CD14-positive monocyte (primary cell): ENCODE data around the gene CACNA1S. TPM values are rescaled to one million over a fixed set of nuclear protein-coding genes. Genes with fewer than 3 reads are reported as not detected.
A peak's percentile ranks its signal among the peaks of the same experiment; 100 is the strongest.

Source experiments
- DNase-seq, 3 donors: peaks; one replicate each; pipeline ENCODE4 v3.0.0-alpha.2; 2011 to 2022
- H2AFZ ChIP-seq: 2 replicates; pipeline ENCODE4 v1.6.0; 2012; ENCODE audit warnings: mild to moderate bottlenecking, low read depth, low read length, inconsistent platforms; ENCODE audit not compliant: insufficient read depth, poor library complexity, severe bottlenecking
- H3K27ac ChIP-seq, 2 donors: 1 replicate in 1 of 2; 2 replicates in 1 of 2; pipeline ENCODE4 v1.5.1; 2012 to 2013; ENCODE audit warnings: low read length in 2 of 2, control low read depth in 1 of 2, inconsistent platforms in 1 of 2, low read depth in 1 of 2, mild to moderate bottlenecking in 1 of 2
- H3K27me3 ChIP-seq, 2 donors: one replicate each; pipeline versions ENCODE4 v1.6.0 to v1.6.1; 2011 to 2013; ENCODE audit warnings: low read length in 2 of 2; ENCODE audit not compliant: control insufficient read depth in 2 of 2, insufficient read depth in 2 of 2
- H3K36me3 ChIP-seq, 2 donors: replicated peaks in 1 of 2; 1 replicate in 1 of 2; 2 replicates in 1 of 2; pipeline versions ENCODE4 v1.5.1 to v1.6.1; 2012 to 2013; ENCODE audit warnings: low read length in 2 of 2, control low read depth in 1 of 2, inconsistent platforms in 1 of 2, mild to moderate bottlenecking in 1 of 2; ENCODE audit not compliant: insufficient read depth in 2 of 2, control insufficient read depth in 1 of 2
- H3K4me1 ChIP-seq, 2 donors: 1 replicate in 1 of 2; 2 replicates in 1 of 2; pipeline versions ENCODE4 v1.5.1 to v1.6.1; 2012 to 2013; ENCODE audit warnings: low read length in 2 of 2, control low read depth in 1 of 2, inconsistent platforms in 1 of 2, mild to moderate bottlenecking in 1 of 2, moderate library complexity in 1 of 2; ENCODE audit not compliant: insufficient read depth in 2 of 2, control insufficient read depth in 1 of 2
- H3K4me2 ChIP-seq: replicated peaks from 2 replicates; pipeline ENCODE3; 2012; ENCODE audit warnings: low read length, moderate library complexity, mild to moderate bottlenecking; ENCODE audit not compliant: poor library complexity, severe bottlenecking; ENCODE audit errors: extremely low read depth
- H3K4me3 ChIP-seq, 3 experiments: fragments of 200-600 bp in 1 of 3; sonication (generic) in 1 of 3; replicated peaks in 1 of 3; 1 replicate in 2 of 3; 2 replicates in 1 of 3; pipeline ENCODE4 v1.5.1; 2011 to 2013; ENCODE audit warnings: low read length in 3 of 3, mild to moderate bottlenecking in 3 of 3, control low read depth in 2 of 3, low read depth in 2 of 3, inconsistent platforms in 1 of 3, moderate library complexity in 1 of 3
- H3K79me2 ChIP-seq: 2 replicates; pipeline ENCODE4 v1.6.0; 2012; ENCODE audit warnings: mild to moderate bottlenecking, control low read depth, inconsistent platforms, low read length, moderate library complexity; ENCODE audit not compliant: insufficient read depth
- H3K9ac ChIP-seq: 2 replicates; pipeline ENCODE4 v1.6.0; 2017; ENCODE audit warnings: low read length, mild to moderate bottlenecking; ENCODE audit not compliant: insufficient read depth, poor library complexity, severe bottlenecking
- H3K9me3 ChIP-seq, 2 donors: replicated peaks in 1 of 2; 1 replicate in 1 of 2; 2 replicates in 1 of 2; pipeline versions ENCODE4 v1.5.1 to v1.6.1; 2012 to 2013; ENCODE audit warnings: low read length in 2 of 2, control low read depth in 1 of 2; ENCODE audit not compliant: control insufficient read depth in 1 of 2, insufficient read depth in 1 of 2
- H4K20me1 ChIP-seq: 2 replicates; pipeline ENCODE4 v1.6.0; 2012; ENCODE audit warnings: mild to moderate bottlenecking, low read length, control low read depth, moderate library complexity; ENCODE audit not compliant: insufficient read depth
- H3K27ac Mint-ChIP-seq, 7 donors: one replicate each; pipeline ENCODE4 v1.8.0; 2020; ENCODE audit warnings: mild to moderate bottlenecking in 7 of 7, mixed read lengths in 7 of 7, moderate library complexity in 6 of 7, inconsistent platforms in 2 of 7
- H3K27me3 Mint-ChIP-seq, 3 donors: one replicate each; pipeline ENCODE4 v1.8.0; 2021 to 2022; ENCODE audit warnings: low read depth in 3 of 3, mild to moderate bottlenecking in 3 of 3, mixed read lengths in 3 of 3, moderate library complexity in 3 of 3, inconsistent platforms in 1 of 3
- H3K36me3 Mint-ChIP-seq, 2 donors: one replicate each; pipeline ENCODE4 v1.8.0; 2020; ENCODE audit warnings: mixed read lengths in 2 of 2, inconsistent platforms in 1 of 2, mild to moderate bottlenecking in 1 of 2
- H3K4me1 Mint-ChIP-seq: one replicate; pipeline ENCODE4 v1.8.0; 2020; ENCODE audit warnings: mild to moderate bottlenecking, mixed read lengths
- H3K4me3 Mint-ChIP-seq, 2 donors: one replicate each; pipeline ENCODE4 v1.8.0; 2020; ENCODE audit warnings: mild to moderate bottlenecking in 2 of 2, mixed read lengths in 2 of 2, moderate library complexity in 1 of 2
- H3K9me3 Mint-ChIP-seq, 7 donors: one replicate each; pipeline ENCODE4 v1.8.0; 2020 to 2022; ENCODE audit warnings: mixed read lengths in 7 of 7, mild to moderate bottlenecking in 6 of 7, moderate library complexity in 6 of 7, inconsistent platforms in 2 of 7
- CTCF ChIP-seq: fragments of 200-600 bp; IDR thresholded peaks from one replicate; pipeline ENCODE4 v1.8.0; 2022; ENCODE audit warnings: antibody characterized with exemption, mild to moderate bottlenecking
- WGBS: methylation state at CpG from one replicate; pipeline ENCODE4 v1.1.5; 2013; ENCODE audit warnings: missing lambda C conversion rate; ENCODE audit not compliant: insufficient coverage; 5-methylcytosine and 5-hydroxymethylcytosine counted together
- intact Hi-C, 2 donors: fragments of 100-400 bp; cut with micrococcal nuclease; formaldehyde crosslinking; loops; one replicate each; pipeline versions ENCODE4 v1.15.0 to v1.15.1; 2023
- polyA plus RNA-seq, 3 donors: library from polyadenylated mRNA; depleted of rRNA in 1 of 3; unstranded in 2 of 3; stranded (reverse) in 1 of 3; fragments of 300-500 nt in 2 of 3; fragments of >200 nt in 1 of 3; fragmentation: Illumina TruSeq in 2 of 3; gene quantifications; 1 replicate in 2 of 3; 2 replicates in 1 of 3; pipeline ENCODE4 v1.2.3, GENCODE V29; 2012 to 2021

CACNA1S gene
- polyA plus RNA-seq, 3 donors = not detected

GRCh38 chr1:201048521-201048920 is 63.7 kb downstream of the CACNA1S start:
- no peak overlapping the region for H3K4me3 ChIP-seq
- no peak for TF ChIP-seq CTCF
- no peak for DNase-seq
- H2AFZ ChIP-seq = no peak overlapping the region
- no peak overlapping the region for H3K27ac ChIP-seq
- Mint-ChIP-seq H3K36me3 (no peaks in the 10 kb centered on the region), H3K27ac (no peak overlapping the region), H3K27me3 (peaks cover 5 to 20% (median 18%) of the 10 kb centered on the region in 3 donors), H3K4me1 (no peaks in the 10 kb centered on the region), H3K4me3 (no peak overlapping the region), H3K9me3 (no peaks in the 10 kb centered on the region)
- H3K9me3 ChIP-seq = no peaks in the 10 kb centered on the region
- no peaks in the 10 kb centered on the region for H3K36me3 ChIP-seq
- intact Hi-C loops = no loop called here
- no peak overlapping the region for H3K9ac ChIP-seq
- H3K4me2 ChIP-seq = no peak overlapping the region
- no peaks in the 10 kb centered on the region for H3K79me2 ChIP-seq
- no peaks in the 10 kb centered on the region for H3K27me3 ChIP-seq
- no peaks in the 10 kb centered on the region for H4K20me1 ChIP-seq
- 93% methylated on average over 12 of the region's 13 CpGs for WGBS
- no peaks in the 10 kb centered on the region for H3K4me1 ChIP-seq

GRCh38 chr1:201044119-201044518 is 68.1 kb downstream of the CACNA1S start:
- Mint-ChIP-seq H3K27ac (no peak overlapping the region), H3K36me3 (no peaks in the 10 kb centered on the region), H3K4me3 (peak overlapping the region in 1 of 2 donors; percentile 33), H3K9me3 (no peaks in the 10 kb centered on the region), H3K27me3 (peaks cover 5 to 20% (median 13%) of the 10 kb centered on the region in 3 donors), H3K4me1 (peaks cover 5% of the 10 kb centered on the region)
- no peak for TF ChIP-seq CTCF
- Histone ChIP-seq H2AFZ (no peak overlapping the region), H3K27ac (no peak overlapping the region), H3K9me3 (no peaks in the 10 kb centered on the region), H3K4me3 (no peak overlapping the region), H4K20me1 (no peaks in the 10 kb centered on the region), H3K27me3 (no peaks in the 10 kb centered on the region), H3K4me2 (no peak overlapping the region), H3K79me2 (no peaks in the 10 kb centered on the region), H3K9ac (no peak overlapping the region), H3K36me3 (no peaks in the 10 kb centered on the region), H3K4me1 (peaks cover 0 to 5% of the 10 kb centered on the region in 2 donors)
- no peak for DNase-seq
- intact Hi-C loops = no loop called here
- WGBS = 84% methylated on average over 7 of the region's 9 CpGs
